Subcutaneous abdominal adipose tissue (tissue), 5 donors: ENCODE data around the gene CREB3.

Experiments
- H3K27ac ChIP-seq: one replicate; pipeline ENCODE4 v1.7.0; 2013; ENCODE audit warnings: low read depth, mild to moderate bottlenecking, inconsistent platforms, low read length, moderate library complexity
- H3K27me3 ChIP-seq, 5 donors: one replicate each; pipeline ENCODE4 v1.7.0; 2013; ENCODE audit warnings: low read length in 5 of 5, inconsistent platforms in 1 of 5; ENCODE audit not compliant: control insufficient read depth in 5 of 5, insufficient read depth in 4 of 5
- H3K36me3 ChIP-seq, 5 donors: one replicate each; pipeline ENCODE4 v1.7.0; 2013; ENCODE audit warnings: low read length in 5 of 5; ENCODE audit not compliant: control insufficient read depth in 5 of 5, insufficient read depth in 5 of 5
- H3K4me1 ChIP-seq, 5 donors: one replicate each; pipeline ENCODE4 v1.7.0; 2013; ENCODE audit warnings: low read length in 5 of 5, mild to moderate bottlenecking in 3 of 5, moderate library complexity in 1 of 5; ENCODE audit not compliant: control insufficient read depth in 5 of 5, insufficient read depth in 5 of 5
- H3K4me3 ChIP-seq, 5 donors: one replicate each; pipeline ENCODE4 v1.7.0; 2013; ENCODE audit warnings: low read length in 5 of 5, low read depth in 1 of 5
- H3K9ac ChIP-seq, 5 donors: one replicate each; pipeline ENCODE4 v1.7.0; 2013; ENCODE audit warnings: low read length in 5 of 5, mild to moderate bottlenecking in 4 of 5, moderate library complexity in 3 of 5
- H3K9me3 ChIP-seq, 5 donors: one replicate each; pipeline ENCODE4 v1.7.0; 2013; ENCODE audit warnings: low read length in 5 of 5; ENCODE audit not compliant: control insufficient read depth in 5 of 5
- donor health status: healthy.
- donor health status: healthy.
- donor health status: healthy.
- donor health status: healthy.
- donor health status: healthy.

CREB3 gene

GRCh38 chr9:35689542-35690293, 42.7 kb upstream of the CREB3 start, which contains the start of gene TPM2:
TPM2 (minus strand) TSS chr9:35689925; CDS start chr9:35689817, 108 bp downstream.
- no peaks in the 10 kb centered on the region for H3K9me3 ChIP-seq
- H3K4me1 ChIP-seq: peaks cover 5 to 35% (median 30%) of the 10 kb centered on the region in 5 donors
- H3K36me3 ChIP-seq: peaks cover 0 to 13% (median 8%) of the 10 kb centered on the region in 5 donors
- peak within 1 kb of the TSS; percentile 58 to 76 (median 75) for H3K4me3 ChIP-seq
- H3K27ac ChIP-seq: peak within 1 kb of the TSS; percentile 81
- peak within 1 kb of the TSS in 4 of 5 donors; percentile 61 to 76 (median 72) for H3K9ac ChIP-seq
- no peaks in the 10 kb centered on the region for H3K27me3 ChIP-seq

GRCh38 chr9:35690294-35690613, 42.2 kb upstream of the CREB3 start:
- Histone ChIP-seq H3K27me3 (no peaks in the 10 kb centered on the region), H3K4me3 (peak overlapping the region; percentile 58 to 75 (median 72)), H3K36me3 (peaks cover 0 to 8% (median 3%) of the 10 kb centered on the region in 5 donors), H3K9ac (peak overlapping the region in 3 of 5 donors; percentile 61 to 70 (median 64)), H3K4me1 (peaks cover 5 to 35% (median 30%) of the 10 kb centered on the region in 5 donors), H3K9me3 (no peaks in the 10 kb centered on the region), H3K27ac (peak overlapping the region; percentile 81)

GRCh38 chr9:35690614-35691333, 41.7 kb upstream of the CREB3 start:
- peak overlapping the region; percentile 58 to 79 (median 75) for H3K4me3 ChIP-seq
- no peaks in the 10 kb centered on the region for H3K9me3 ChIP-seq
- peaks cover 0 to 5% (median 2%) of the 10 kb centered on the region in 5 donors for H3K36me3 ChIP-seq
- peak overlapping the region; percentile 53 to 76 (median 70) for H3K9ac ChIP-seq
- peak overlapping the region; percentile 81 for H3K27ac ChIP-seq
- H3K4me1 ChIP-seq: peaks cover 5 to 35% (median 30%) of the 10 kb centered on the region in 5 donors
- no peaks in the 10 kb centered on the region for H3K27me3 ChIP-seq

GRCh38 chr9:35691334-35691650, 41.2 kb upstream of the CREB3 start:
- H3K36me3 ChIP-seq: peaks cover 0 to 8% (median 7%) of the 10 kb centered on the region in 5 donors
- peak overlapping the region; percentile 58 to 79 (median 75) for H3K4me3 ChIP-seq
- no peaks in the 10 kb centered on the region for H3K27me3 ChIP-seq
- peaks cover 5 to 32% (median 30%) of the 10 kb centered on the region in 5 donors for H3K4me1 ChIP-seq
- peak overlapping the region; percentile 81 for H3K27ac ChIP-seq
- H3K9ac ChIP-seq: peak overlapping the region; percentile 53 to 76 (median 70)
- no peaks in the 10 kb centered on the region for H3K9me3 ChIP-seq

GRCh38 chr9:35691757-35692301, 40.6 kb upstream of the CREB3 start:
- Histone ChIP-seq H3K9ac (no peak overlapping the region), H3K4me1 (peaks cover 5 to 32% (median 30%) of the 10 kb centered on the region in 5 donors), H3K4me3 (peak overlapping the region in 1 of 5 donors; percentile 75), H3K27ac (peak overlapping the region; percentile 47), H3K36me3 (peaks cover 0 to 13% (median 10%) of the 10 kb centered on the region in 5 donors), H3K9me3 (no peaks in the 10 kb centered on the region), H3K27me3 (no peaks in the 10 kb centered on the region)

- peaks cover 8 to 54% (median 51%) of the 10 kb centered on the region in 5 donors for H3K36me3 ChIP-seq
- H3K4me1 ChIP-seq: peaks cover 3 to 7% (median 6%) of the 10 kb centered on the region in 5 donors
- no peak overlapping the region for H3K9ac ChIP-seq
- no peak overlapping the region for H3K27ac ChIP-seq
- H3K27me3 ChIP-seq: no peaks in the 10 kb centered on the region
- H3K9me3 ChIP-seq: no peaks in the 10 kb centered on the region
- no peak overlapping the region for H3K4me3 ChIP-seq
Measured at GRCh38 chr9:35695943-35696401, 36.5 kb upstream of the CREB3 start.

- Histone ChIP-seq H3K27ac (no peak overlapping the region), H3K9ac (no peak overlapping the region), H3K9me3 (no peaks in the 10 kb centered on the region), H3K36me3 (peaks cover 14 to 61% (median 58%) of the 10 kb centered on the region in 5 donors), H3K4me1 (peaks cover 0 to under 1% (median 0%) of the 10 kb centered on the region in 5 donors), H3K4me3 (no peak overlapping the region), H3K27me3 (no peaks in the 10 kb centered on the region)
Measured at GRCh38 chr9:35696520-35697215, 35.8 kb upstream of the CREB3 start.

GRCh38 chr9:35697486-35697885, 35.0 kb upstream of the CREB3 start:
- Histone ChIP-seq H3K27ac (no peak overlapping the region), H3K9me3 (no peaks in the 10 kb centered on the region), H3K4me3 (no peak overlapping the region), H3K36me3 (peaks cover 15 to 68% (median 65%) of the 10 kb centered on the region in 5 donors), H3K27me3 (no peaks in the 10 kb centered on the region), H3K9ac (no peak overlapping the region), H3K4me1 (peaks cover 0 to 4% (median 0%) of the 10 kb centered on the region in 5 donors)

- Histone ChIP-seq H3K4me3 (no peak overlapping the region), H3K36me3 (peaks cover 15 to 76% (median 72%) of the 10 kb centered on the region in 5 donors), H3K27me3 (no peaks in the 10 kb centered on the region), H3K4me1 (peaks cover 0 to 4% (median 0%) of the 10 kb centered on the region in 5 donors), H3K9me3 (no peaks in the 10 kb centered on the region), H3K27ac (no peak overlapping the region), H3K9ac (no peak overlapping the region)
Measured at GRCh38 chr9:35698231-35698630, 34.2 kb upstream of the CREB3 start.
